Measurements from ENCODE around the gene GTPBP1. TPM values are rescaled to one million over a fixed set of nuclear protein-coding genes. Genes with fewer than 3 reads are reported as not detected.

Gene GTPBP1
- total RNA-seq, 1 donor from 2014 or later, result 73.1 TPM

DNA sequence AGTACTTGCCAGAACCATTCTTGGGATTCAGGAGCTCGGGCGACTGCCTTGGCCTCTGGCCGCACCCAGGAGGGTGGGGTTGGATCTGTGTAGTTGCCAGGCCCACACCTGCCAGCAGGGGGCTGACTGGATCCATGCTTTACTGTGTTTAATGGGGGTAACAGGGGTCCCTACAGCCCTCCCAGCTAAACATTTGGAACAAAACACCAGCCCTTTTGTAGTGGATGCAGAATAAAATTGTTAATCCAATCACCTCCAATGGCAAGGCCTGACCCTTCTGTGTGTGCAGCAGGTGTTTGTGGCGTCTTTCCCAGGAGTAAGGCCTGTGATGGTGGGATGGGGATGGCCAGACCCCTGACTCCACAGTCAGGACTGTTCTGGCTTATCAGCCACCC is 27.6 kb downstream of the GTPBP1 start:
- Mint-ChIP-seq H3K9me3 (no peaks in the 10 kb centered on the region), H3K36me3 (peaks cover 25% of the 10 kb centered on the region), H3K27ac (peak overlapping the region; percentile 83), H3K27me3 (ENCODE audit: low read depth) (no peaks in the 10 kb centered on the region), H3K4me1 (no peaks in the 10 kb centered on the region), H3K4me3 (no peak overlapping the region)
- DNase-seq (ENCODE audit: low spot score in 2 of 2, unreplicated experiment in 2 of 2), result no peak
- TF ChIP-seq, protein P1, sequence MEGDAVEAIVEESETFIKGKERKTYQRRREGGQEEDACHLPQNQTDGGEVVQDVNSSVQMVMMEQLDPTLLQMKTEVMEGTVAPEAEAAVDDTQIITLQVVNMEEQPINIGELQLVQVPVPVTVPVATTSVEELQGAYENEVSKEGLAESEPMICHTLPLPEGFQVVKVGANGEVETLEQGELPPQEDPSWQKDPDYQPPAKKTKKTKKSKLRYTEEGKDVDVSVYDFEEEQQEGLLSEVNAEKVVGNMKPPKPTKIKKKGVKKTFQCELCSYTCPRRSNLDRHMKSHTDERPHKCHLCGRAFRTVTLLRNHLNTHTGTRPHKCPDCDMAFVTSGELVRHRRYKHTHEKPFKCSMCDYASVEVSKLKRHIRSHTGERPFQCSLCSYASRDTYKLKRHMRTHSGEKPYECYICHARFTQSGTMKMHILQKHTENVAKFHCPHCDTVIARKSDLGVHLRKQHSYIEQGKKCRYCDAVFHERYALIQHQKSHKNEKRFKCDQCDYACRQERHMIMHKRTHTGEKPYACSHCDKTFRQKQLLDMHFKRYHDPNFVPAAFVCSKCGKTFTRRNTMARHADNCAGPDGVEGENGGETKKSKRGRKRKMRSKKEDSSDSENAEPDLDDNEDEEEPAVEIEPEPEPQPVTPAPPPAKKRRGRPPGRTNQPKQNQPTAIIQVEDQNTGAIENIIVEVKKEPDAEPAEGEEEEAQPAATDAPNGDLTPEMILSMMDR (IDR thresholded peaks at IDR 0.05; ENCODE audit: unreplicated experiment), result peak; percentile 75

DNA sequence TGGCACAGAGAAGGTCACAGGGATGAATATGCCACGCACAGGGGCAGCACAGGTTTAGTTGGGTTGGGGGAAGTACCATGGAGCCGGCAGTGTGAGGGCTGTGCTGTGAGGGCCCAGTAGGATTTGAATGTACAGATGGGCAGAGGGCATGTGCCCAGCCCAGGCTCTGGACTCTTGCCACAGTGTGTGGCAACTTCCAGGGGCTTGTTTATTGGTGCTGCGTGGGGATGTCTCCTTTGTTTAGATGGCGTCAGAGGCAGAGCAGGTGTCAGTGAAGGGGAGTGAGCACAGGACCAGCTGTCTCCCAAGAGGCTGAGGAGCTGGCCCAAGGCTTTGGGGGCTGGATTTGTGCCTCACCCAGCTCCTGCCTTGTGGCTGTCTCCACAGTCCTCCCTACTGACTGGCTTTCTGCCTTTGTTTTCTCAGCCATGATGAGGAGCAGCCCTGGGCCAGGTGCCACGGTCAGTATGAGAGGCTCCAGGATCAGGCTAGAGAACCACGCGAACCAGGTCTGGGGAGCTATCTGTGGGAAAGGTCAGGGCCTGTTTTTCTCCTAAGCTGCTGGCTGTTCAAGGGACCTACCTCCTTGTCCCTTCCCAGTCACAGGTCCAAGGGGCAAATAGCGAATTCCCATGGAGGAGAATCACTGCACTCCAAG is 28.1 kb downstream of the GTPBP1 start:
- H3K4me1 Mint-ChIP-seq, result no peaks in the 10 kb centered on the region
- H3K4me3 Mint-ChIP-seq, result no peak overlapping the region
- DNase-seq (ENCODE audit: low spot score in 2 of 2, unreplicated experiment in 2 of 2), result no peak
- no peaks in the 10 kb centered on the region for H3K27me3 Mint-ChIP-seq (ENCODE audit: low read depth)
- TF ChIP-seq, protein P1 (IDR thresholded peaks at IDR 0.05; ENCODE audit: unreplicated experiment), result no peak
- peak overlapping the region; percentile 83 for H3K27ac Mint-ChIP-seq
- peaks cover 22% of the 10 kb centered on the region for H3K36me3 Mint-ChIP-seq
- H3K9me3 Mint-ChIP-seq, result no peaks in the 10 kb centered on the region

GRCh38 chr22:38734421-38735100 is 28.8 kb downstream of the GTPBP1 start:
- Mint-ChIP-seq H3K27me3 (ENCODE audit: low read depth) (no peaks in the 10 kb centered on the region), H3K4me3 (no peak overlapping the region), H3K4me1 (no peaks in the 10 kb centered on the region), H3K9me3 (no peaks in the 10 kb centered on the region), H3K36me3 (peaks cover 17% of the 10 kb centered on the region), H3K27ac (peak overlapping the region; percentile 75)
- no peak for DNase-seq (ENCODE audit: low spot score in 2 of 2, unreplicated experiment in 2 of 2)
- TF ChIP-seq, protein P1 (IDR thresholded peaks at IDR 0.05; ENCODE audit: unreplicated experiment), result no peak

DNA sequence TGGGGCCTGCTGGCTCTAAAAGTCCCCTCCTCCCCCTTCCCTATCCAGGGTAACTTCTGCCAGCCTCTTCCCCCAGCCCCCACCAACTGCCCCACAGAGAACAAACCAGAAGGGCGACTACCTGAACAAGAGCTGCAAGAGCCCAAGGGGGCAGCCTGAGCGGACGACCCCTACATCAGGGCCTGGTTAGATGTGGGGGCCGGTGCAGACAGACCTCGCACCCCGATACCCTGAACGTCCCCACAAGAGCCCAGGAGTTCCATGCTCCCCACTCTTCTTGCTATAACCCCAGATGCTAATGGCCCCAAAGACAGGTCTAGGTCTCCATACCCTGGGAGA is 29.4 kb downstream of the GTPBP1 start:
- Mint-ChIP-seq H3K27me3 (ENCODE audit: low read depth) (no peaks in the 10 kb centered on the region), H3K4me1 (no peaks in the 10 kb centered on the region), H3K4me3 (no peak overlapping the region), H3K27ac (peak overlapping the region; percentile 35), H3K36me3 (peaks cover 17% of the 10 kb centered on the region), H3K9me3 (no peaks in the 10 kb centered on the region)
- no peak for DNase-seq (ENCODE audit: low spot score in 2 of 2, unreplicated experiment in 2 of 2)
- TF ChIP-seq, protein P1 (IDR thresholded peaks at IDR 0.05; ENCODE audit: unreplicated experiment), result no peak

GRCh38 chr22:38735465-38736256 is 29.9 kb downstream of the GTPBP1 start:
- no peaks in the 10 kb centered on the region for H3K4me1 Mint-ChIP-seq
- peaks cover 17% of the 10 kb centered on the region for H3K36me3 Mint-ChIP-seq
- TF ChIP-seq, protein P1 (IDR thresholded peaks at IDR 0.05; ENCODE audit: unreplicated experiment), result no peak

More at GRCh38 chr22:38735465-38736256, 29.9 kb downstream of the GTPBP1 start:
- Mint-ChIP-seq H3K4me3 (no peak overlapping the region), H3K27ac (no peak overlapping the region), H3K9me3 (no peaks in the 10 kb centered on the region), H3K27me3 (ENCODE audit: low read depth) (no peaks in the 10 kb centered on the region)
- no peak for DNase-seq (ENCODE audit: low spot score in 2 of 2, unreplicated experiment in 2 of 2)
